Endodermal cell (in vitro differentiated cells): ENCODE measurements around the gene BRD3. TPM values are rescaled to one million over a fixed set of nuclear protein-coding genes. Genes with fewer than 3 reads are reported as not detected.

ENCODE experiments used
- DNase-seq: peaks from one replicate; pipeline ENCODE4 v3.0.0-alpha.2; 2017
- H3K27ac ChIP-seq: 2 replicates; pipeline ENCODE4 v1.5.1; 2013; ENCODE audit warnings: mild to moderate bottlenecking, low read depth, low read length, moderate library complexity
- H3K27me3 ChIP-seq: 2 replicates; pipeline ENCODE4 v1.6.1; 2013; ENCODE audit warnings: mild to moderate bottlenecking, low read length, moderate library complexity; ENCODE audit not compliant: insufficient read depth, control insufficient read depth, poor library complexity, severe bottlenecking
- H3K36me3 ChIP-seq: 2 replicates; pipeline ENCODE4 v1.7.0; 2013; ENCODE audit warnings: mild to moderate bottlenecking, low read length, moderate library complexity; ENCODE audit not compliant: control insufficient read depth, insufficient read depth
- H3K4me1 ChIP-seq: one replicate; pipeline ENCODE4 v1.7.0; 2013; ENCODE audit warnings: low read length; ENCODE audit not compliant: control insufficient read depth, insufficient read depth
- H3K4me3 ChIP-seq: 2 replicates; pipeline ENCODE4 v1.5.1; 2013; ENCODE audit warnings: mild to moderate bottlenecking, low read length, moderate library complexity
- H3K9ac ChIP-seq: 2 replicates; pipeline ENCODE4 v1.6.1; 2013; ENCODE audit warnings: mild to moderate bottlenecking, low read length, moderate library complexity; ENCODE audit not compliant: poor library complexity, severe bottlenecking; ENCODE audit errors: extremely low read depth
- H3K9me3 ChIP-seq: 2 replicates; pipeline ENCODE4 v1.6.1; 2013; ENCODE audit warnings: mild to moderate bottlenecking, low read length, moderate library complexity; ENCODE audit not compliant: control insufficient read depth
- H3K27ac Mint-ChIP-seq: 2 replicates; pipeline ENCODE4 v1.8.0; 2020; ENCODE audit warnings: mixed read lengths
- H3K27me3 Mint-ChIP-seq: 2 replicates; pipeline ENCODE4 v1.8.0; 2021; ENCODE audit warnings: mild to moderate bottlenecking, mixed read lengths; ENCODE audit not compliant: insufficient read depth
- H3K36me3 Mint-ChIP-seq: 2 replicates; pipeline ENCODE4 v1.8.0; 2020; ENCODE audit warnings: low read depth, mixed read lengths
- H3K4me1 Mint-ChIP-seq: 2 replicates; pipeline ENCODE4 v1.8.0; 2020; ENCODE audit warnings: mixed read lengths
- H3K4me3 Mint-ChIP-seq: 2 replicates; pipeline ENCODE4 v1.8.0; 2020; ENCODE audit warnings: mild to moderate bottlenecking, moderate library complexity, mixed read lengths
- H3K9me3 Mint-ChIP-seq: 2 replicates; pipeline ENCODE4 v1.8.0; 2020; ENCODE audit warnings: mild to moderate bottlenecking, mixed read lengths
- WGBS, 2 experiments: methylation state at CpG; one replicate each; pipeline versions ENCODE4 v1.1.5 to v1.1.7; 2013; ENCODE audit warnings: missing lambda C conversion rate in 2 of 2, mixed read lengths in 1 of 2; ENCODE audit not compliant: insufficient coverage in 1 of 2, insufficient read length in 1 of 2; 5-methylcytosine and 5-hydroxymethylcytosine counted together
- total RNA-seq, 2 donors: library from RNA; stranded (reverse); fragmentation: NEBNext Ultra II Directional in 1 of 2; extraction: Animal tissue kit (Norgen Biotek cat#: 25700) in 1 of 2; gene quantifications; 2 replicates in 1 of 2; 3 replicates in 1 of 2; pipeline ENCODE4 v1.2.1, GENCODE V29; 2021
- TF ChIP-seq, protein P1 (sequence below): fragments of 200-600 bp; sonication (generic); conservative IDR thresholded peaks from 2 replicates; pipeline ENCODE4 v1.5.0; 2021; ENCODE audit warnings: antibody characterized with exemption, mild to moderate bottlenecking

Gene BRD3
- total RNA-seq, 2 donors from 2014 or later = 92.3 to 103 TPM

DNA sequence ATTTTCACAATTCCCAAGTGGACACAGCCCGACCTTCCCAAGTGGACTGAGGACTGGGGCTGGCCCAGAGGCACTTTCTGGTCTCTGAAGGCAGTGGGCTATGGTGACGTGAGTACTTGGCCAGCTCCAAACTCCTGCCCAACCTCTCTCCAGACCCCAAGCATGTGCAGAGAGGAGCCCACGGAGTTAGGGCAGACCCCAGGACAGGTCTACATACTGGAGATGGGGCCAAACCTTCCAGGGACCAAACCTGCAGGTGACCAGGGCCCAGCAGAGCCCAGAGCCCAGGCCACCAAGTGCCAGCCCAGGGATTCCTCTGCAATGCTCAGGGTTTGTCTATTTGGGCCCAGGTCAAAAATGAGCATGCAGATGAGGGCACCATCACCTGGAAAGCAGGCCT, 15.3 kb downstream of the BRD3 start:
- Histone ChIP-seq H3K36me3 (peaks cover 28% of the 10 kb centered on the region), H3K27ac (no peak overlapping the region), H3K9me3 (no peaks in the 10 kb centered on the region), H3K4me3 (no peak overlapping the region), H3K4me1 (no peaks in the 10 kb centered on the region), H3K27me3 (no peaks in the 10 kb centered on the region), H3K9ac (no peak overlapping the region)
- Mint-ChIP-seq H3K36me3 (peaks cover 37% of the 10 kb centered on the region), H3K4me3 (no peak overlapping the region), H3K27me3 (no peaks in the 10 kb centered on the region), H3K9me3 (no peaks in the 10 kb centered on the region), H3K27ac (no peak overlapping the region), H3K4me1 (peaks cover 8% of the 10 kb centered on the region)
- TF ChIP-seq, protein P1, sequence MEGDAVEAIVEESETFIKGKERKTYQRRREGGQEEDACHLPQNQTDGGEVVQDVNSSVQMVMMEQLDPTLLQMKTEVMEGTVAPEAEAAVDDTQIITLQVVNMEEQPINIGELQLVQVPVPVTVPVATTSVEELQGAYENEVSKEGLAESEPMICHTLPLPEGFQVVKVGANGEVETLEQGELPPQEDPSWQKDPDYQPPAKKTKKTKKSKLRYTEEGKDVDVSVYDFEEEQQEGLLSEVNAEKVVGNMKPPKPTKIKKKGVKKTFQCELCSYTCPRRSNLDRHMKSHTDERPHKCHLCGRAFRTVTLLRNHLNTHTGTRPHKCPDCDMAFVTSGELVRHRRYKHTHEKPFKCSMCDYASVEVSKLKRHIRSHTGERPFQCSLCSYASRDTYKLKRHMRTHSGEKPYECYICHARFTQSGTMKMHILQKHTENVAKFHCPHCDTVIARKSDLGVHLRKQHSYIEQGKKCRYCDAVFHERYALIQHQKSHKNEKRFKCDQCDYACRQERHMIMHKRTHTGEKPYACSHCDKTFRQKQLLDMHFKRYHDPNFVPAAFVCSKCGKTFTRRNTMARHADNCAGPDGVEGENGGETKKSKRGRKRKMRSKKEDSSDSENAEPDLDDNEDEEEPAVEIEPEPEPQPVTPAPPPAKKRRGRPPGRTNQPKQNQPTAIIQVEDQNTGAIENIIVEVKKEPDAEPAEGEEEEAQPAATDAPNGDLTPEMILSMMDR = no peak
- no peak for DNase-seq
- 67 to 98% methylated on average over 1 to 3 of the region's 3 CpGs for WGBS, 2 experiments

DNA sequence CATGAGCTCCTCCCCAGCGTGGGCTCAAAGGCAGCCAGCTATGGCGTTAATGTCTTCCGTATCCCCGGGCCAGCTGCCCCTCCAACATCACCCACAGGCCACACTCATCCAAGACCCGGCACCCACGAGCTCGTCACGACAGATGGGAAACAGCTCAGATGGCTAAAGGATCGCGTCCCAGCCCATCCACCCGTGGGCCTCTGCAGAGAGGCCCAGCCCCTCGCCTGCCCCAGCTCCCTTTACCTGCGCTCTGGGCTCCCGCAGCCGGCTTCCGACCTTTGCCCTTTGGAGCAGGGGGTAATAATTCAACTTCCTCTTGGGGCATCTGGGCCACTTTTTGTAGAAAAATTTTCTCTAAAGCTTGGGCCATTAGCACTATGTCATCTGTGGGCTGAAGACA, 16.5 kb downstream of the BRD3 start:
- DNase-seq = no peak
- H3K9ac ChIP-seq = no peak overlapping the region
- H3K27me3 Mint-ChIP-seq = no peaks in the 10 kb centered on the region
- WGBS, 2 experiments = 94 to 100% methylated on average over 7 to 16 of the region's 16 CpGs
- H3K9me3 Mint-ChIP-seq = no peaks in the 10 kb centered on the region
- H3K36me3 Mint-ChIP-seq = peaks cover 43% of the 10 kb centered on the region
- no peak overlapping the region for H3K4me3 Mint-ChIP-seq
- TF ChIP-seq, protein P1 = no peak
- H3K27ac ChIP-seq = no peak overlapping the region
- no peaks in the 10 kb centered on the region for H3K9me3 ChIP-seq
- no peaks in the 10 kb centered on the region for H3K4me1 Mint-ChIP-seq
- no peaks in the 10 kb centered on the region for H3K4me1 ChIP-seq
- H3K27me3 ChIP-seq = no peaks in the 10 kb centered on the region
- H3K4me3 ChIP-seq = no peak overlapping the region
- H3K27ac Mint-ChIP-seq = peak overlapping the region; percentile 85
- H3K36me3 ChIP-seq = peaks cover 33% of the 10 kb centered on the region

DNA sequence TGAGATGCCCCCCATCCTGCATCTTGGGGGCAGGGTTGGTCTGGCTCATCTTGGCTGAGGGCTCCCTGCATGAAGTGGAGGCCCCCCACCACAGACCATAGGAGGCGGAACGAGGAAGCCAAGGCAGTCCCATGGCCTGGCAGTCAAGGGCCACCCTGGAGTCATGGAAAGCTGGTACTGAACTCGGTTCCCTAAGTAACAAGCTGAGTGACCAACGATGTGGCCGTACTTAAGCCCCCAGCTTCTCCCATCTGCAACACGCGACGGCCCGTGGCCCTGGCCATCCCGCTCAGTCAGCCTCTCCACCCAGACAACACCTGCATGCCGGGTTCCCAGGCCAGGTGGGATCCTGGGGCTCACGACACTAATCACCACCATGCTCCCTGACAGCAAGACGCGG, 17.1 kb downstream of the BRD3 start:
- Histone ChIP-seq H3K27me3 (no peaks in the 10 kb centered on the region), H3K4me3 (no peak overlapping the region), H3K9ac (no peak overlapping the region), H3K4me1 (no peaks in the 10 kb centered on the region), H3K27ac (no peak overlapping the region), H3K9me3 (no peaks in the 10 kb centered on the region), H3K36me3 (peaks cover 37% of the 10 kb centered on the region)
- H3K27me3 Mint-ChIP-seq = no peaks in the 10 kb centered on the region
- H3K36me3 Mint-ChIP-seq = peaks cover 43% of the 10 kb centered on the region
- 90 to 97% methylated on average over 11 to 14 of the region's 14 CpGs for WGBS, 2 experiments
- H3K4me3 Mint-ChIP-seq = no peak overlapping the region
- no peaks in the 10 kb centered on the region for H3K4me1 Mint-ChIP-seq
- no peaks in the 10 kb centered on the region for H3K9me3 Mint-ChIP-seq
- TF ChIP-seq, protein P1 = no peak
- no peak for DNase-seq
- no peak overlapping the region for H3K27ac Mint-ChIP-seq
